ENCODE data around the gene UMODL1. TPM values are rescaled to one million over a fixed set of nuclear protein-coding genes. Genes with fewer than 3 reads are reported as not detected.

The UMODL1 gene
- total RNA-seq, result not detected in 2 replicates

GRCh38 chr21:42071146-42071737 is at the start of gene UMODL1:
UMODL1 (plus strand) TSS chr21:42071317; CDS start chr21:42071317, 0 bp downstream.

Other genes with a start within 250 kb of the UMODL1 start
- 3.4 and 5.8 TPM in 2 replicates for gene PRDM15, start 192.0 kb upstream of the UMODL1 start, total RNA-seq
- gene C2CD2, start 117.3 kb upstream of the UMODL1 start, total RNA-seq, result 26.9 and 39.0 TPM in 2 replicates
- gene ZBTB21, start 61.0 kb upstream of the UMODL1 start, total RNA-seq, result 4.5 and 5.8 TPM in 2 replicates
- 0.29 and 1.00 TPM in 2 replicates for gene ABCG1, start 147.8 kb downstream of the UMODL1 start, total RNA-seq
- gene TFF3, start 244.1 kb downstream of the UMODL1 start, total RNA-seq, result 0.12 TPM in 1 of 2 replicates, not detected in the other

Data from cardiac ventricle fibroblast (primary cell).